GM21737 (cell line): Measurements from ENCODE around the gene RAB6B.

Experiments
- ATAC-seq: cut with Tn5 transposase; IDR thresholded peaks from one replicate; pipeline ENCODE4 v1.9.1; 2021; ENCODE audit warnings: mild to moderate bottlenecking, moderate library complexity; ENCODE audit not compliant: unreplicated experiment

RAB6B gene

GRCh38 chr3:133775835-133776234, 119.8 kb downstream of the RAB6B start:
- ATAC-seq: no peak

- no peak for ATAC-seq
Observed at GRCh38 chr3:133775309-133775708, 120.4 kb downstream of the RAB6B start.
